ENCODE data around the gene TRMT112.
A peak's percentile ranks its signal among the peaks of the same experiment; 100 is the strongest.

Gene TRMT112

DNA sequence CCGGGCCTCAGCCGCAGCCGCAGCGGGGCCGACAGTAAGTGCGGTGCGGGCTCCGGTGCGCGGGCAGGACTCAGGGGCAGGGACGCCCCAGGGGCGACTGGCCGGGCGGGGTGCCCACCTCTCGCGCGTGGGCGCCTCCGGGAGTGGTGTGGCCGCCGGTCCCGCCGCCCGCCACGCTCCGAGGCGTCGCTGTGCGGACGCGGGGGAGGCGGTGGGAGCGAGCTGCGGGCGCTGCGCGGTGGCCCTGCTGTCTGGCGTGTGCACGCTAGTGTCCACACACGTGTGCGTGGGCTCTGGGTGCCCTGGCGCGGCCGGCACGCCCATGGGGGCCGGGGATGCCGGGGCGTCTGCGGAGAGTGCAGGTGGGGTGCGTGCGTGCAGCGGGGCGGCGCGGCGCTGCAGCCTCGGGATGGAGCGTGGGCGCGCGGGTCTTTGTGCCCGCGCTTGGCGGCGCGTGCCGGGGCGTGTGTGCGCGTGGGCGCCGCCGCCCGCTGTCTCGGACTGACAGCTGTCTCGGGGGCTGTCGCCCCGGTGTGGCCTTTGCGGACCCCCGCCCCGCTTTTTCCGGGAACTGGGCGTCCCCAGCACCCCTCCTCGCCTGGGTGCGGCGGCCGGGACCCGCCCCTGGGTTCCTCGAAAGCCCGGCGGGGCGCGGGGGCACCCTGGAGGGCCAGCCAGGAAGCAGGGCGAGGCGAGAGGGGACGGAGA lies 25.5 kb downstream of the TRMT112 start:
- H3K4me3 ChIP-seq (ENCODE audit: low read depth in 1 of 2, low read length in 2 of 2): no peak overlapping the region
- no peaks in the 10 kb centered on the region for H3K9me3 ChIP-seq (ENCODE audit: control insufficient read depth in 1 of 2, low read length in 2 of 2)
- H3K36me3 ChIP-seq (ENCODE audit: control insufficient read depth in 1 of 2, insufficient read depth in 2 of 2, low read length in 2 of 2): no peaks in the 10 kb centered on the region
- H3K9ac ChIP-seq (ENCODE audit: low read depth in 1 of 2, low read length in 2 of 2): no peak overlapping the region
- H3K27ac ChIP-seq (ENCODE audit: low read depth, low read length): no peak overlapping the region
- H3K27me3 ChIP-seq (ENCODE audit: control insufficient read depth in 1 of 2, insufficient read depth in 2 of 2, low read length in 2 of 2): peaks cover 42 to 58% of the 10 kb centered on the region in 2 donors
- peaks cover 0 to 5% of the 10 kb centered on the region in 2 donors for H3K4me1 ChIP-seq (ENCODE audit: control insufficient read depth in 1 of 2, insufficient read depth in 2 of 2, low read length in 2 of 2)

GRCh38 chr11:64291262-64291751 lies 26.1 kb downstream of the TRMT112 start, which contains the start of gene KCNK4:
Gene KCNK4, plus strand, starts transcription at chr11:64291302. Its CDS starts 1,717 bp downstream, at chr11:64293019.
- Histone ChIP-seq H3K27ac (ENCODE audit: low read depth, low read length) (no peak within 1 kb of the TSS), H3K9ac (ENCODE audit: low read depth in 1 of 2, low read length in 2 of 2) (no peak within 1 kb of the TSS), H3K9me3 (ENCODE audit: control insufficient read depth in 1 of 2, low read length in 2 of 2) (no peaks in the 10 kb centered on the region), H3K4me1 (ENCODE audit: control insufficient read depth in 1 of 2, insufficient read depth in 2 of 2, low read length in 2 of 2) (peaks cover 6 to 8% of the 10 kb centered on the region in 2 donors), H3K4me3 (ENCODE audit: low read depth in 1 of 2, low read length in 2 of 2) (no peak within 1 kb of the TSS), H3K27me3 (ENCODE audit: control insufficient read depth in 1 of 2, insufficient read depth in 2 of 2, low read length in 2 of 2) (peaks cover 39 to 52% of the 10 kb centered on the region in 2 donors), H3K36me3 (ENCODE audit: control insufficient read depth in 1 of 2, insufficient read depth in 2 of 2, low read length in 2 of 2) (no peaks in the 10 kb centered on the region)

DNA sequence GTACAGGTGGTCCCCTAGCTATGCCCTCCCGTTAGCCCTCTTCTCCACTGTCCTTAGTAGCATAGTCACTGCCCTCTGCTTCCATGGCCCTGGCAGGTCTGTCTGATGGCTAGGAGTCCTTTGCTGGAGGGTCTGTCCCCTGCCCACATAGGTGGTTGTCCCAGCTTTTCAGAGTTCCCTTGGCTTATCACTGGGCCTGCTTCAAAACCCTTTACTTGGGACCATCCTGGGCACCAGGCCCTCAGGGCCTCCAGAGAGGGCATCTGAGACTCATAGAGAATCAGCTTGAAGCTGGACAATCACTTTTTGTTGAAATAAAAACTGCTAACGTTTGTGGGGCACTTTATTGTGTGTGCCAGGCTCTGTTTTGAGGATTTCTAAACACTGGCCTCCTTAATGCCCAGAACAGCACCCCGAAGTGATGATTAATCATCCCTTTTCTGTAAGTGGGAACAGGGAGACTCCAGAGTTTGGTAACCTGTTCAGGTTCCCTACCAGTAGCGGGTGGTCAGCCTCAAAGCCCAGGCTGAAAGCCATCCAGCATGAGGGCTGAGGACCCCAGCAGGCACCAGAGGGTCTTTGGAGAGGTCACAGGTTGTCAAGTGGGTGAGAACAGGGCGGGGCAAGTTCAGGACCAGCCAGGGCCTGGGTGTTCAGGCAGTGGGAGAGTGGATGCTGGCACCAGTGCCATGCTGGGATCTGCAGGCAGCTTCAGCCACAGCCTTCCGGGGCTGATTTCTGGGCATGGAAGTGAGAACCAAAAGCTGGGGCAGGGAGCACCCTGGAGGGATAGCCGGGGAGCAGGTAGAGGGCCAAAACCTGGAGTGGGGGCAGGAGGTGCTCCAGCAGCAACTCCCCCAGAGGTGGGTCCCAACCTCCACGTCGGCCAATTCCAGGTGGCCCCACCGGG lies 26.8 kb downstream of the TRMT112 start:
- Histone ChIP-seq H3K9ac (ENCODE audit: low read depth in 1 of 2, low read length in 2 of 2) (no peak overlapping the region), H3K4me3 (ENCODE audit: low read depth in 1 of 2, low read length in 2 of 2) (no peak overlapping the region), H3K27me3 (ENCODE audit: control insufficient read depth in 1 of 2, insufficient read depth in 2 of 2, low read length in 2 of 2) (peaks cover 39 to 45% of the 10 kb centered on the region in 2 donors), H3K9me3 (ENCODE audit: control insufficient read depth in 1 of 2, low read length in 2 of 2) (no peaks in the 10 kb centered on the region), H3K4me1 (ENCODE audit: control insufficient read depth in 1 of 2, insufficient read depth in 2 of 2, low read length in 2 of 2) (peaks cover 10 to 13% of the 10 kb centered on the region in 2 donors), H3K27ac (ENCODE audit: low read depth, low read length) (no peak overlapping the region), H3K36me3 (ENCODE audit: control insufficient read depth in 1 of 2, insufficient read depth in 2 of 2, low read length in 2 of 2) (no peaks in the 10 kb centered on the region)

GRCh38 chr11:64289002-64289564 lies 28.3 kb downstream of the TRMT112 start:
- Histone ChIP-seq H3K4me1 (ENCODE audit: control insufficient read depth in 1 of 2, insufficient read depth in 2 of 2, low read length in 2 of 2) (peaks cover 11 to 16% of the 10 kb centered on the region in 2 donors), H3K9ac (ENCODE audit: low read depth in 1 of 2, low read length in 2 of 2) (no peak overlapping the region)

GRCh38 chr11:64288353-64288750 lies 29.0 kb downstream of the TRMT112 start:
- no peak overlapping the region for H3K4me3 ChIP-seq (ENCODE audit: low read depth in 1 of 2, low read length in 2 of 2)
- peaks cover 26 to 32% of the 10 kb centered on the region in 2 donors for H3K27me3 ChIP-seq (ENCODE audit: control insufficient read depth in 1 of 2, insufficient read depth in 2 of 2, low read length in 2 of 2)
- H3K9ac ChIP-seq (ENCODE audit: low read depth in 1 of 2, low read length in 2 of 2): no peak overlapping the region
- H3K4me1 ChIP-seq (ENCODE audit: control insufficient read depth in 1 of 2, insufficient read depth in 2 of 2, low read length in 2 of 2): peaks cover 17 to 23% of the 10 kb centered on the region in 2 donors
- H3K27ac ChIP-seq (ENCODE audit: low read depth, low read length): no peak overlapping the region
- no peaks in the 10 kb centered on the region for H3K36me3 ChIP-seq (ENCODE audit: control insufficient read depth in 1 of 2, insufficient read depth in 2 of 2, low read length in 2 of 2)
- H3K9me3 ChIP-seq (ENCODE audit: control insufficient read depth in 1 of 2, low read length in 2 of 2): no peaks in the 10 kb centered on the region

More at GRCh38 chr11:64289002-64289564, 28.3 kb downstream of the TRMT112 start:
- Histone ChIP-seq H3K27me3 (ENCODE audit: control insufficient read depth in 1 of 2, insufficient read depth in 2 of 2, low read length in 2 of 2) (peaks cover 28 to 34% of the 10 kb centered on the region in 2 donors), H3K4me3 (ENCODE audit: low read depth in 1 of 2, low read length in 2 of 2) (no peak overlapping the region), H3K9me3 (ENCODE audit: control insufficient read depth in 1 of 2, low read length in 2 of 2) (no peaks in the 10 kb centered on the region), H3K27ac (ENCODE audit: low read depth, low read length) (no peak overlapping the region), H3K36me3 (ENCODE audit: control insufficient read depth in 1 of 2, insufficient read depth in 2 of 2, low read length in 2 of 2) (no peaks in the 10 kb centered on the region)

DNA sequence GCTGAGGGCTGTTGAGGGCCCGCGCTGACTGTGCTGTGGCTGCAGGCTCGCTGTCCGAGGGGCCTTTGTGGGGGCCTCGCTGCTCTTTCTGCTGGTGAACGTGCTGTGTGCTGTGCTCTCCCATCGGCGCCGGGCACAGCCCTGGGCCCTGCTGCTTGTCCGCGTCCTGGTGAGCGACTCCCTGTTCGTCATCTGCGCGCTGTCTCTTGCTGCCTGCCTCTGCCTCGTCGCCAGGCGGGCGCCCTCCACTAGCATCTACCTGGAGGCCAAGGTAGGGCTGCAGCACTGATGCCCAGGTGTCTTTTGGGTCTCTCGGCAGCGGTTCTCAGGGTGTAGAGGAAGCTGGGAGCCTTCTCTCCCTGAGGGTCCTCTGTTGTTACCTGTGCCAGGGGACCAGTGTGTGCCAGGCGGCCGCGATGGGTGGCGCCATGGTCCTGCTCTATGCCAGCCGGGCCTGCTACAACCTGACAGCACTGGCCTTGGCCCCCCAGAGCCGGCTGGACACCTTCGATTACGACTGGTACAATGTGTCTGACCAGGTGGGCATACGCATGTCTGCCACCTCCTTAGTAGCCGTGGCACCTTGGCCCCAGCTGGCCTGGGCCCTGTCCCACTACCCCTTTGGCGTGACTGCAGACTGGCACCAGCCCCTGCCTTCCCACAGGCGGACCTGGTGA lies 29.5 kb downstream of the TRMT112 start:
- Histone ChIP-seq H3K4me3 (ENCODE audit: low read depth in 1 of 2, low read length in 2 of 2) (no peak overlapping the region), H3K36me3 (ENCODE audit: control insufficient read depth in 1 of 2, insufficient read depth in 2 of 2, low read length in 2 of 2) (no peaks in the 10 kb centered on the region), H3K27ac (ENCODE audit: low read depth, low read length) (no peak overlapping the region), H3K4me1 (ENCODE audit: control insufficient read depth in 1 of 2, insufficient read depth in 2 of 2, low read length in 2 of 2) (peaks cover 23 to 25% of the 10 kb centered on the region in 2 donors), H3K9me3 (ENCODE audit: control insufficient read depth in 1 of 2, low read length in 2 of 2) (no peaks in the 10 kb centered on the region), H3K9ac (ENCODE audit: low read depth in 1 of 2, low read length in 2 of 2) (no peak overlapping the region), H3K27me3 (ENCODE audit: control insufficient read depth in 1 of 2, insufficient read depth in 2 of 2, low read length in 2 of 2) (peaks cover 21 to 26% of the 10 kb centered on the region in 2 donors)

- Histone ChIP-seq H3K4me3 (ENCODE audit: low read depth in 1 of 2, low read length in 2 of 2) (no peak overlapping the region), H3K9ac (ENCODE audit: low read depth in 1 of 2, low read length in 2 of 2) (peak overlapping the region in 1 of 2 donors; percentile 88), H3K27ac (ENCODE audit: low read depth, low read length) (no peak overlapping the region)
Observed at GRCh38 chr11:64286801-64287159, 30.6 kb downstream of the TRMT112 start.

DNA sequence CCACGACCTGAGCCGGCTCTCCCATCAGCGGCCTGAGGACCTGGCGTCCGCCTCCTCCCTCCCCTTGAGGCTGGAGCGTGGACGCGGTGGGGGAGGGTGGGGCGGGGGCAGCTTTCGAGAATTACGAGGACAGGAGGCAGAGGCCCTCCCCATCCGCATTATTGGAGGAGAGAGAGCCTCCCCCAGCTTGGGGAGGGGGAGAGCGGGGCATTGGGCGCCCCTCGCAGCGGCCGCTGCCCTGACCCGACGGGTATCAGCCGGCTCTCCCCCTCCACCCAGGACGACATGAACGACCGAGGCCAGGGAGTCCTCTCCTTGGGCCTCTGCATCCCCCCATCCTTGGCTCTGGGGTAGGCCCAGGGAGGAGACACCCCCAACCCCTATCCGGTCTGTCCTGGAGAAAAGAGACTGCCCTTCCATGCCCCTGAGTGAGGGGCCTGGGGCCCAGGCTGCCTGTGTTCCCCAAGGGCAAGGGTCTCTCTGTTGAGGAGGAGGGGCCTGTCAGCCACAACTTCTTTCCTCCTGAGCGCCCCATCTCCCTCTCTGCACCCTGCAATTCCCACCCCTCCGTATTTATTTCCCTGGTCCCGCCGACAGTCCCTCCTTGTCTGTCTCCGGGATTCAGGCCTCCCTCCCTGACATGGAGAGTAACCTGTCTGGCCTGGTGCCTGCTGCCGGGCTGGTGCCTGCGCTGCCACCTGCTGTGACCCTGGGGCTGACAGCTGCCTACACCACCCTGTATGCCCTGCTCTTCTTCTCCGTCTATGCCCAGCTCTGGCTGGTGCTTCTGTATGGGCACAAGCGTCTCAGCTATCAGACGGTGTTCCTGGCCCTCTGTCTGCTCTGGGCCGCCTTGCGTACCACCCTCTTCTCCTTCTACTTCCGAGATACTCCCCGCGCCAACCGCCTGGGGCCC lies 31.2 kb downstream of the TRMT112 start:
- H3K27ac ChIP-seq (ENCODE audit: low read depth, low read length): peak overlapping the region; percentile 97
- peaks cover 0 to 7% of the 10 kb centered on the region in 2 donors for H3K36me3 ChIP-seq (ENCODE audit: control insufficient read depth in 1 of 2, insufficient read depth in 2 of 2, low read length in 2 of 2)
- H3K9ac ChIP-seq (ENCODE audit: low read depth in 1 of 2, low read length in 2 of 2): peak overlapping the region; percentile 60 to 88
- H3K9me3 ChIP-seq (ENCODE audit: control insufficient read depth in 1 of 2, low read length in 2 of 2): no peaks in the 10 kb centered on the region
- peaks cover 7 to 12% of the 10 kb centered on the region in 2 donors for H3K27me3 ChIP-seq (ENCODE audit: control insufficient read depth in 1 of 2, insufficient read depth in 2 of 2, low read length in 2 of 2)
- H3K4me1 ChIP-seq (ENCODE audit: control insufficient read depth in 1 of 2, insufficient read depth in 2 of 2, low read length in 2 of 2): peaks cover 20 to 23% of the 10 kb centered on the region in 2 donors
- H3K4me3 ChIP-seq (ENCODE audit: low read depth in 1 of 2, low read length in 2 of 2): peak overlapping the region; percentile 66 to 91

More at GRCh38 chr11:64286801-64287159, 30.6 kb downstream of the TRMT112 start:
- H3K27me3 ChIP-seq (ENCODE audit: control insufficient read depth in 1 of 2, insufficient read depth in 2 of 2, low read length in 2 of 2): peaks cover 10 to 16% of the 10 kb centered on the region in 2 donors
- no peaks in the 10 kb centered on the region for H3K9me3 ChIP-seq (ENCODE audit: control insufficient read depth in 1 of 2, low read length in 2 of 2)
- H3K36me3 ChIP-seq (ENCODE audit: control insufficient read depth in 1 of 2, insufficient read depth in 2 of 2, low read length in 2 of 2): peaks cover 0 to 4% of the 10 kb centered on the region in 2 donors
- H3K4me1 ChIP-seq (ENCODE audit: control insufficient read depth in 1 of 2, insufficient read depth in 2 of 2, low read length in 2 of 2): peaks cover 20 to 23% of the 10 kb centered on the region in 2 donors
